Kidney (tissue), 14 donors: ENCODE measurements around the gene C17orf75. TPM values are rescaled to one million over a fixed set of nuclear protein-coding genes. Genes with fewer than 3 reads are reported as not detected.

Experiments
- DNase-seq, 5 donors: peaks; one replicate each; pipeline ENCODE4 v3.0.0-alpha.2; 2013 to 2020
- FAIRE-seq: peaks from 2 replicates; lab custom pipeline; 2012; peaks lifted over from hg19 to GRCh38; lab: Jason Lieb, UNC
- H3K27ac ChIP-seq, 2 donors: one replicate each; pipeline ENCODE4 v1.7.0; 2013; ENCODE audit warnings: low read depth in 2 of 2, low read length in 2 of 2, inconsistent platforms in 1 of 2
- H3K27me3 ChIP-seq: one replicate; pipeline ENCODE4 v1.7.1; 2013; ENCODE audit warnings: low read length, inconsistent platforms; ENCODE audit not compliant: control insufficient read depth, insufficient read depth
- H3K36me3 ChIP-seq, 3 donors: one replicate each; pipeline versions ENCODE4 v1.7.0 to v1.7.1; 2013; ENCODE audit warnings: low read length in 3 of 3, control low read depth in 1 of 3, inconsistent platforms in 1 of 3; ENCODE audit not compliant: insufficient read depth in 3 of 3, control insufficient read depth in 2 of 3
- H3K4me1 ChIP-seq, 3 donors: one replicate each; pipeline versions ENCODE4 v1.7.0 to v1.7.1; 2013; ENCODE audit warnings: low read length in 3 of 3, inconsistent platforms in 1 of 3, low read depth in 1 of 3; ENCODE audit not compliant: control insufficient read depth in 2 of 3, insufficient read depth in 2 of 3
- H3K4me3 ChIP-seq, 3 donors: one replicate each; pipeline versions ENCODE4 v1.7.0 to v1.8.1; 2013; ENCODE audit warnings: low read length in 3 of 3, control low read depth in 1 of 3, inconsistent platforms in 1 of 3
- H3K9ac ChIP-seq, 3 donors: one replicate each; pipeline versions ENCODE4 v1.7.0 to v1.7.1; 2013; ENCODE audit warnings: low read length in 3 of 3, control low read depth in 1 of 3, inconsistent platforms in 1 of 3
- H3K9me3 ChIP-seq, 3 donors: one replicate each; pipeline versions ENCODE4 v1.7.0 to v1.7.1; 2013; ENCODE audit warnings: low read length in 3 of 3, control low read depth in 1 of 3, inconsistent platforms in 1 of 3; ENCODE audit not compliant: control insufficient read depth in 2 of 3, insufficient read depth in 1 of 3
- CTCF ChIP-seq: IDR thresholded peaks from 3 replicates; pipeline ENCODE4 v1.5.1; 2012; ENCODE audit warnings: mild to moderate bottlenecking, moderate library complexity, borderline replicate concordance; ENCODE audit not compliant: insufficient read depth; ENCODE audit errors: extremely low read depth
- intact Hi-C: fragments of 100-400 bp; cut with DNase I; formaldehyde crosslinking; loops from one replicate; pipeline ENCODE4 v1.11.1; 2022
- polyA plus RNA-seq: library from polyadenylated mRNA; stranded (reverse); fragments of 350-450 nt; fragmentation: Illumina TruSeq; extraction: RNeasy Lipid Tissue Mini Kit (QIAGEN cat#74804); gene quantifications from one replicate; pipeline ENCODE4 v1.2.3, GENCODE V29; 2014; ENCODE audit warnings: low read depth, low replicate concordance; ENCODE audit not compliant: insufficient read depth
- total RNA-seq: library from RNA; stranded (reverse); fragmentation: NEBNext Ultra II Directional; extraction: Animal tissue kit (Norgen Biotek cat#: 25700); gene quantifications from one replicate; pipeline ENCODE4 v1.2.1, GENCODE V29; 2021
- donor health status: control.
- donor health status: control.
- donor health status: control.
- donor health status: control.
- donor health status: control.
- donor health status: DM: yes; HTN: yes; CAD: no.
- donor health status: Normal renal cell carcinoma (clear cell type).

The C17orf75 gene
- total and polyA plus RNA-seq, 2 donors from 2014 or later = 19.4 to 31.6 TPM

GRCh38 chr17:32335687-32336086 is 6.3 kb downstream of the C17orf75 start:
- H3K4me3 ChIP-seq = no peak overlapping the region
- DNase-seq (no peak), FAIRE-seq (no peak)
- H3K4me1 ChIP-seq = no peaks in the 10 kb centered on the region
- no peaks in the 10 kb centered on the region for H3K9me3 ChIP-seq
- intact Hi-C loops = no loop called here
- no peak overlapping the region for H3K27ac ChIP-seq
- H3K27me3 ChIP-seq = no peaks in the 10 kb centered on the region
- H3K9ac ChIP-seq = no peak overlapping the region
- H3K36me3 ChIP-seq = peaks cover 4 to 12% (median 7%) of the 10 kb centered on the region in 3 donors
- no peak for TF ChIP-seq CTCF

- Histone ChIP-seq H3K27me3 (no peaks in the 10 kb centered on the region), H3K36me3 (peaks cover 4 to 12% (median 7%) of the 10 kb centered on the region in 3 donors), H3K9ac (no peak overlapping the region), H3K4me3 (no peak overlapping the region), H3K9me3 (no peaks in the 10 kb centered on the region), H3K4me1 (no peaks in the 10 kb centered on the region), H3K27ac (no peak overlapping the region)
- DNase-seq (no peak), FAIRE-seq (no peak)
- TF ChIP-seq CTCF = no peak
- intact Hi-C loops = no loop called here
Measured at GRCh38 chr17:32335046-32335445, 6.9 kb downstream of the C17orf75 start.

- H3K27ac ChIP-seq = no peak overlapping the region
- no peak for TF ChIP-seq CTCF
- H3K9ac ChIP-seq = no peak overlapping the region
- H3K4me3 ChIP-seq = no peak overlapping the region
- H3K4me1 ChIP-seq = no peaks in the 10 kb centered on the region
- intact Hi-C loops = no loop called here
- H3K9me3 ChIP-seq = no peaks in the 10 kb centered on the region
- FAIRE-seq (no peak), DNase-seq (no peak)
- H3K36me3 ChIP-seq = peaks cover 4 to 12% (median 7%) of the 10 kb centered on the region in 3 donors
- no peaks in the 10 kb centered on the region for H3K27me3 ChIP-seq
Measured at GRCh38 chr17:32333187-32333586, 8.8 kb downstream of the C17orf75 start.
